ENCODE measurements around the gene NEUROG1.

NEUROG1 gene

GRCh38 chr5:135564331-135564730, 28.6 kb upstream of the NEUROG1 start:
- DNase-seq (ENCODE audit: low read depth): no peak

- no peak for DNase-seq (ENCODE audit: low read depth)
These were observed 25.5 kb upstream of the NEUROG1 start for GRCh38 chr5:135561266-135561665.

- peak; percentile 71 for DNase-seq (ENCODE audit: low read depth)
These were observed 25.1 kb upstream of the NEUROG1 start for GRCh38 chr5:135560858-135561257.

GRCh38 chr5:135559354-135559753, 23.6 kb upstream of the NEUROG1 start:
- DNase-seq (ENCODE audit: low read depth): no peak

- DNase-seq (ENCODE audit: low read depth): no peak
These were observed 21.5 kb upstream of the NEUROG1 start for GRCh38 chr5:135557076-135557838.

GRCh38 chr5:135556620-135557019, 20.9 kb upstream of the NEUROG1 start:
- DNase-seq (ENCODE audit: low read depth): no peak

GRCh38 chr5:135555530-135555929, 19.8 kb upstream of the NEUROG1 start:
- DNase-seq (ENCODE audit: low read depth): no peak

- no peak for DNase-seq (ENCODE audit: low read depth)
These were observed 18.1 kb upstream of the NEUROG1 start for GRCh38 chr5:135553688-135554462.

- peak; percentile 58 for DNase-seq (ENCODE audit: low read depth)
These were observed 16.1 kb upstream of the NEUROG1 start for GRCh38 chr5:135551593-135552447.

GRCh38 chr5:135549413-135549812, 13.6 kb upstream of the NEUROG1 start:
- DNase-seq (ENCODE audit: low read depth): no peak

GRCh38 chr5:135547590-135548254, 12.0 kb upstream of the NEUROG1 start:
- DNase-seq (ENCODE audit: low read depth): no peak

- DNase-seq (ENCODE audit: low read depth): no peak
These were observed 11.1 kb upstream of the NEUROG1 start for GRCh38 chr5:135546912-135547311.

GRCh38 chr5:135546101-135546500, 10.3 kb upstream of the NEUROG1 start:
- no peak for DNase-seq (ENCODE audit: low read depth)

GRCh38 chr5:135545099-135545498, 9.3 kb upstream of the NEUROG1 start:
- DNase-seq (ENCODE audit: low read depth): no peak

GRCh38 chr5:135543485-135544304, 7.9 kb upstream of the NEUROG1 start:
- DNase-seq (ENCODE audit: low read depth): no peak

- no peak for DNase-seq (ENCODE audit: low read depth)
These were observed 7.3 kb upstream of the NEUROG1 start for GRCh38 chr5:135543001-135543484.

GRCh38 chr5:135541807-135542502, 6.2 kb upstream of the NEUROG1 start:
- DNase-seq (ENCODE audit: low read depth): no peak

GRCh38 chr5:135539430-135540005, 3.8 kb upstream of the NEUROG1 start:
- no peak for DNase-seq (ENCODE audit: low read depth)

GRCh38 chr5:135538261-135538660, 2.5 kb upstream of the NEUROG1 start:
- DNase-seq (ENCODE audit: low read depth): no peak

- DNase-seq (ENCODE audit: low read depth): no peak
These were observed 2.0 kb upstream of the NEUROG1 start for GRCh38 chr5:135537745-135538144.

Data from activated T-cell treated with anti-CD3 and anti-CD28 coated beads for 48 hours (primary cell).